ENCODE measurements around the gene TWIST1. TPM values are rescaled to one million over a fixed set of nuclear protein-coding genes. Genes with fewer than 3 reads are reported as not detected.

TWIST1 gene
- 10 to 100 TPM in 1 of 4 donors, 1 to 10 TPM in 3; 5.9 to 12.3 (median 7.2) TPM for polyA plus RNA-seq (ENCODE audit: insufficient read length in 4 of 4)

GRCh38 chr7:19117091-19117869 lies at the start of gene TWIST1:
Gene TWIST1, minus strand, starts transcription at chr7:19117636. Its CDS starts 315 bp downstream, at chr7:19117321.
- no peak for DNase-seq (ENCODE audit: low read depth in 4 of 4, low spot score in 2 of 4)

GRCh38 chr7:19161671-19162070 lies 44.2 kb upstream of the TWIST1 start:
- no peak for DNase-seq (ENCODE audit: low read depth in 4 of 4, low spot score in 2 of 4)

DNA sequence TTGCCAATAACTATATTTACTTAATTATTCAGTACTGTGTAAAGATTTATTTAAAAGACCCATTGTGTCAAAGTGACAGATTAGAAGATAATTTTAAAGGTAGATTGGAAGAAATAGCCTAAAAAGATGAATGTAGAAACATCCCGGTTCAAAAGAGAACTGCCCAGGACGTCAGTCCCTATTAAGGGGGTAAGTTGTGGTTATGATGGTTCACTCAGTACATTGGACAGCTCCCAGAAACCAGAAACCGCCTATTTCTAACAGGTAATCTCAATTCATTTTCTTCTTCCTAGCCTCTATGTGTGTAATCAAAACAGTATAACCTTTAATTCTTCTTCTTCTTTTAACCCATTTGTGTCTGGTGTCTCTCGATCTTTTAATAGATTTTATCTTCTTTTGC lies 29.3 kb upstream of the TWIST1 start:
- peak; percentile 14 to 29 (median 20) for DNase-seq (ENCODE audit: low read depth in 4 of 4, low spot score in 2 of 4)

DNA sequence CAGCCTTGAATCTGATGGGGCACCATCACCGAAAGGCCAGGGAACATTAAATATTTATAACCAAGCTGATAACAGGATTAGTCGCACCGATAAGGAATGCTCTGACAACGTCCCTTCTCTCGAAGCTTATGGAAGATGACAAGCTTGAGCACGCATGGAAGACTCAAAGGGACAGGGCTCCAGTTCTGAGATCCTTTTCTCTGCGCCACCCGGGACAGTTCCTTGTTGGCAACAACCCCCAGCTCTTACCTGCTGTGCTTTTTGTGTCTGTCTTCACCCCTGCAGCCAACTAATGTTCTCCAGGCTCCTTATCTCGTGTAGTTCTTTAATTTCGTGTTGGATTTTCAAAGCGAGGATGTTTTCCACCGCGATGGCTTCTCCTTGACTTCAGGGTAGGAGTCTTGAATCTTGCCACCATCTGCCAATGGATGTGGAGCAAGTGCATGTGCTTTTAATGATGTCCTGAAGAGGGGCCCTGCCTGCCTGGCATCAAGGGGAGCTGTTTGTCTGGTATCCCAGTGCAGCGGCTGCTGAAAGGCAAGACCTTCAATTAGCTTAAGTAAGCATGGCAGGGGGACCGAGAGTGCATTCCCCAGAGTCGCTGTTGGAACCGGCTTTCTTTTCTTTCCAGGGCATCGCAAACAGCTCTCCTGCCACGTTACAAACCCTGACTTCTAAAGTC lies 28.1 kb upstream of the TWIST1 start:
- no peak for DNase-seq (ENCODE audit: low read depth in 4 of 4, low spot score in 2 of 4)

GRCh38 chr7:19144661-19145433 lies 27.4 kb upstream of the TWIST1 start, which contains the start of gene FERD3L:
Gene FERD3L, minus strand, starts transcription at chr7:19145421. Its CDS starts 59 bp downstream, at chr7:19145362.
- no peak for DNase-seq (ENCODE audit: low read depth in 4 of 4, low spot score in 2 of 4)

GRCh38 chr7:19143881-19144574 lies 26.6 kb upstream of the TWIST1 start:
- DNase-seq (ENCODE audit: low read depth in 4 of 4, low spot score in 2 of 4), result no peak

DNA sequence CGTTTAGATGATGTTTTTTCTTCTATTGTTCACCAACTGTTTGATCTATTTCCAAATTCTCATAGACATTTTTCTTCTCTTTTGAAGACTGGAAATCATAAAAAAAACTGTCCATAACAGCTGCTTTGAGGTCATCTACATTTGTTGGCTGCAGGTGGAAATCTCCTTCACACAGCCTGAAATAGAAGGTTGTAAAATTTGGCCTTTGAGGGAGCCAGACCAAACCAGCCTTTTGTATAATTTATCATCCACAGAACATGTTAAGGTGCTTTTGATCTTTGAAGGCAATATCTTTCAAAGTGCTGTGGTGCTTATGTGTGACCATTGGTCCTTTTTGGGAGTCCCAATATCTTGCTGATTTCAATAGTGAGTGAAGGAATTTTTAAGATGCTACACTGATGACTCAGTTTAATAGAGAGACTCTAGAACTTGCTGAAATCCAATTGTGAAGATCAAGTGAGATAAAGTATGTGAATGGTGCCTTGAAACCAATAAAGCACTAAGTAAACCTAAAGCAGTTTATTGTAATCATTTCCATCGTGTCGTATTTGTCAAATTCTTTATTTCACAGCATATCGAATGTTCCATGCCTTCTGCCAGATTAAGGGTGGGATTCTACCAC lies 22.4 kb upstream of the TWIST1 start:
- DNase-seq (ENCODE audit: low read depth in 4 of 4, low spot score in 2 of 4), result no peak

DNA sequence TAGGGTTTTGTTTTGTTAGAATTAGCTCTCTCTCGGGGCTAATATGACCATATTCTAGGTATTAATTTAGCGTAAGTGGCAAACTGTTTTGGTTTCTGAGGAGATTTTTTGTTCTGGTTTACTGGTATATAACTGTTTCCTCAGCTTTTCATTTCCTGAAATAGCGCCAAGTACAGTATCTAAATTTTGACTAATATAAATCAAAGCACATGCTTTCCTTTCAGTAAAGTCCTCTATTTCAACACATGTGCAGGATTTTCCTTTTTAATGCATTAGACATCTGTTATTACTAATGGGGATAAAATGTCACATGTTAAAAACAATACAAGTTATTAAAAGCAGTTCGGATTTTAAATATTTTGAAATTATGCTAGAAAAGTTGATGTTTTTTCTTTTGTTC lies 16.4 kb upstream of the TWIST1 start:
- DNase-seq (ENCODE audit: low read depth in 4 of 4, low spot score in 2 of 4), result no peak

DNA sequence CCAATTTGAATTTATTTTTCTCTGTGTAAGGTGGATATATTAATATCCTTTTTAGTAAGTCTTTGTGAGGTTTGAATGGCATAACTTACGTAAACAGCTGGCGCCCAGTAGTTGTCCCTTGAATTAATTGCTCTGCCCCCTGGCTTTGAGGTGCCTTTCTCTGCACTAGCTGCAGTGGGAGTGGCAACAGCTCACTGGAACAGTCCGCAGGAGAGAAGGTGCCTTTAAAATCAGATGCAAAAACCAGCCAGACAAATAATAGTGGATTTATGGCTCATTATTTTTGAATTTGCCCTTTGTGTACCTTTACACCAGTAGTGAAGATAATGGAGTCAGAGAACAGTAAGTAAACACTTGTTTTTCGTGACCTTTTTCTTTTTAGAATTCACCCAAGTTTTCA lies 16.0 kb upstream of the TWIST1 start:
- DNase-seq (ENCODE audit: low read depth in 4 of 4, low spot score in 2 of 4), result no peak

- no peak for DNase-seq (ENCODE audit: low read depth in 4 of 4, low spot score in 2 of 4)
These were observed 11.4 kb upstream of the TWIST1 start for GRCh38 chr7:19128856-19129255.

- DNase-seq (ENCODE audit: low read depth in 4 of 4, low spot score in 2 of 4), result no peak
These were observed 4.6 kb upstream of the TWIST1 start for GRCh38 chr7:19121977-19122588.

- no peak for DNase-seq (ENCODE audit: low read depth in 4 of 4, low spot score in 2 of 4)
These were observed 2.5 kb upstream of the TWIST1 start for GRCh38 chr7:19119870-19120486.

- DNase-seq (ENCODE audit: low read depth in 4 of 4, low spot score in 2 of 4), result no peak
These were observed 1.9 kb upstream of the TWIST1 start for GRCh38 chr7:19119372-19119771.

- no peak for DNase-seq (ENCODE audit: low read depth in 4 of 4, low spot score in 2 of 4)
These were observed 1.4 kb upstream of the TWIST1 start for GRCh38 chr7:19118636-19119371.

DNA sequence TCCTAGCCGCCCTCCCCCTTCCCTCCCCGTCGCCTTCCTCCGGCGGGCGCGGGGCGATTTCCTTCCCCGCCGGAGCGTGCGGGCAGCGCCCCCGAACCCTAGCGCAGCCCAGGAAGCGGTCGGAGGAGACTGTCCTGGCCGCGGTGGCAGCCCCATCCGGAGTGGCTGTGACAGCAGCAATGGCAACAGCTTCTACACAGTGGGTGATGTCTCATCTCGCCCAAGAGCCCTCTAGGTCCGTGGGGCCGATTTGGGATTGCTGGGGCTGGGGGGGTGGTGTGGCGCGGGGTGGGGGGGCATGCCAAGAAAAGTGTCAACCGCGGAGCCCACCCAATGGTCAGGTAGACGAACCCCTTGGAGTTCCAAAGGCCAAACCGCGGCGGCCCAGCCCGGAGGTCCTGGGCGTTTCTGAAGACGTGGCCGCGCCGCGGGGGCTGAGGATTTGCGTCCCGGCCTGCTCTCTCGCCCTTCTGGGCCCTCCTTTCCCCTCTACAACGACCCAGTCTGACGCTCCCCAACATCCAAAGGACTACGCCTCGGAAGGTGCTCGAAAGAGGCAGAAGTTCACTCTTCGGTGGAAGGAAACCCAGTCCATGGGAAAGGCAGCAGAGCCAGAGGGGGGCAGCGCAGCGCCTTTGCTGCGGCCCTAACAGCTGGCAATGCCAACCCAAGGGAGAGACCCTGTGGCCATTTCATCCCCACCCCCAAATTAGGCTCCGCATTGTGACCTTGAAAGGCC lies 603 bp upstream of the TWIST1 start:
- no peak for DNase-seq (ENCODE audit: low read depth in 4 of 4, low spot score in 2 of 4)

DNA sequence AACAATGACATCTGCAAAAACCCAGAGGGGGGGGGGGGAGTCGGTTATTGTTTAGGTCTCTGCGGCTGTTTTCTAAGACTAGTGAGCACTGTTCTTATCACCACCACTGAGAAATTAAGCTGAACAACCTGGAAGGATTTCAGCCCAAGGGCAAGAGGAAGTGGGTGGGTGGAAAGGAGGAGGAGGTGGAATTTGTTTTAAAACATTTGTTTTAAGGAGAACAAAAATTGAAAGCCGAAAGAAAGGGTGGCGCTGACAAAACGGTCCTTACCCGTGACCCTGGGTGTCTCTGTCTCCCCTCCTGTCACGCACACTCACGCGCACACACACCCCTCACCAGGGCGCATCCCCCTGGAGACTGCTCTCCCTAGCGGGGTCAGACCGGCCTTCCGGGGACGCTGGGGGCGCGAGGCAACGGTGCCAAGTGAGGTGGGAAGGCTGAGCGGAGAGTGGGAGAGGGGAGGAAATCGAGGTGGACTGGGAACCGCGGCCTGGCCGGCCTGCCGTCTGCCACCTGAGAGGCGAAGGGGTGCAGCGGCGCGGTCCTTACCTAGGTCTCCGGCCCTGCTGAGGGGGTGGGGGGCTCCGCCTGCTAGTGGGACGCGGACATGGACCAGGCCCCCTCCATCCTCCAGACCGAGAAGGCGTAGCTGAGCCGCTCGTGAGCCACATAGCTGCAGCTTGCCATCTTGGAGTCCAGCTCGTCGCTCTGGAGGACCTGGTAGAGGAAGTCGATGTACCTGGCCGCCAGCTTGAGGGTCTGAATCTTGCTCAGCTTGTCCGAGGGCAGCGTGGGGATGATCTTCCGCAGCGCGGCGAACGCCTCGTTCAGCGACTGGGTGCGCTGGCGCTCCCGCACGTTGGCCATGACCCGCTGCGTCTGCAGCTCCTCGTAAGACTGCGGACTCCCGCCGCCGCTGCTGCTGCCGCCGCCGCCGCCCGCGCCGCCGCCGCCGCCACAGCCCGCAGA lies 1.0 kb downstream of the TWIST1 start:
- DNase-seq (ENCODE audit: low read depth in 4 of 4, low spot score in 2 of 4), result no peak

DNA sequence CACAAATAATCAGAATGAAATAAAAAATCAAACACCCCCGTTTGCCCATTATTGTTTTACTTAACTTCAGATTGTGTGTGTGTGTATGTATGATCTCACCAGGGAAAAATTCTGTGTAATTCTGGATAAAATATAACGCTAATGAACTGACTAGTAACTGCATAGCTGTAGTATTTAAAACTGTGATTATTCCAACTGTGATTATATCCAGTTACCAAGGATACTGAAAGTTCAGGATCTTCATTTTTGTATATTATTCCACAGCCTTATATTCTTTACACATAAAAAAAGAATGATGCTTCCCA lies 2.9 kb downstream of the TWIST1 start:
- DNase-seq (ENCODE audit: low read depth in 4 of 4, low spot score in 2 of 4), result no peak
